HepG2 (cell line): ENCODE data around the gene DDX43. TPM values are rescaled to one million over a fixed set of nuclear protein-coding genes. Genes with fewer than 3 reads are reported as not detected.

Source experiments
- ATAC-seq: fragments of 200-7000 bp; cut with Tn5 transposase; 3 replicates; pipeline ENCODE4 v1.9.1; 2020; ENCODE audit warnings: mild to moderate bottlenecking, moderate library complexity
- BruUV-seq: library from RNA; stranded (reverse); fragments of 400-500 nt; replicated peaks from 2 replicates; lab custom pipeline; 2021; lab: Mats Ljungman, UMichigan
- CTCF ChIA-PET: fragments of 300-600 bp; formaldehyde crosslinking; extraction: SDS; loops from one replicate; lab custom pipeline; 2021; ENCODE audit warnings: low total read pairs, inconsistent platforms, low intra/inter-chr PET ratio; lab: Yijun Ruan, JAX
- POLR2A ChIA-PET: fragments of 350-600 bp; sonication (Branson Sonifier 250); formaldehyde crosslinking; loops from one replicate; lab custom pipeline; 2020; ENCODE audit warnings: antibody characterized with exemption, inconsistent platforms; lab: Yijun Ruan, JAX
- DNase-seq: peaks from one replicate; pipeline ENCODE4 v3.0.0-alpha.2; 2015; ENCODE audit warnings: low spot score
- FAIRE-seq: peaks from 3 replicates; lab custom pipeline; 2011; peaks lifted over from hg19 to GRCh38; lab: Jason Lieb, UNC
- H2AFZ ChIP-seq: one replicate; pipeline ENCODE4 v1.6.1; 2011; ENCODE audit warnings: low read length, inconsistent platforms
- H3K27ac ChIP-seq: fragments of 300-600 bp; 3 replicates; pipeline ENCODE4 v1.8.0; 2011; ENCODE audit warnings: mixed run types, mild to moderate bottlenecking, mixed read lengths, low read length, inconsistent platforms; ENCODE audit not compliant: insufficient read depth; ENCODE audit errors: extremely low read length
- H3K27me3 ChIP-seq, 2 experiments: fragments of 200-600 bp in 1 of 2; 2 replicates in 1 of 2; 3 replicates in 1 of 2; pipeline versions ENCODE4 v1.6.0 to v1.8.0; 2011; ENCODE audit warnings: low read length in 2 of 2, mild to moderate bottlenecking in 2 of 2, moderate library complexity in 2 of 2, inconsistent platforms in 1 of 2; ENCODE audit not compliant: insufficient read depth in 2 of 2, control insufficient read depth in 1 of 2
- H3K36me3 ChIP-seq, 2 experiments: fragments of 200-600 bp in 1 of 2; replicated peaks in 1 of 2; 2 replicates in 1 of 2; 3 replicates in 1 of 2; pipeline versions ENCODE4 v1.5.1 to v1.8.0; 2011; ENCODE audit warnings: low read length in 2 of 2, inconsistent platforms in 1 of 2; ENCODE audit not compliant: insufficient read depth in 2 of 2, control insufficient read depth in 1 of 2
- H3K4me1 ChIP-seq: 2 replicates; pipeline ENCODE4 v1.5.1; 2012; ENCODE audit warnings: low read length, inconsistent platforms; ENCODE audit not compliant: insufficient read depth
- H3K4me2 ChIP-seq: 2 replicates; pipeline ENCODE4 v1.6.0; 2011; ENCODE audit warnings: low read depth, low read length, inconsistent platforms
- H3K4me3 ChIP-seq, 3 experiments: fragments of 200-600 bp in 1 of 3; sonication (generic), shearing (Covaris generic) in 1 of 3; replicated peaks in 1 of 3; 2 replicates each; pipeline ENCODE4 v1.5.1; 2011 to 2016; ENCODE audit warnings: low read length in 3 of 3, inconsistent platforms in 2 of 3, low read depth in 2 of 3, mild to moderate bottlenecking in 2 of 3, control low read depth in 1 of 3, mixed read lengths in 1 of 3; ENCODE audit not compliant: insufficient read depth in 1 of 3
- H3K79me2 ChIP-seq: one replicate; pipeline ENCODE4 v1.6.1; 2011; ENCODE audit warnings: low read length, inconsistent platforms; ENCODE audit not compliant: insufficient read depth
- H3K9ac ChIP-seq: 2 replicates; pipeline ENCODE4 v1.6.0; 2011; ENCODE audit warnings: mild to moderate bottlenecking, low read depth, low read length, inconsistent platforms; ENCODE audit not compliant: insufficient read depth
- H3K9me3 ChIP-seq: 2 replicates; pipeline ENCODE4 v1.5.1; 2012; ENCODE audit warnings: mild to moderate bottlenecking, low read length
- H4K20me1 ChIP-seq: 2 replicates; pipeline ENCODE4 v1.6.0; 2011; ENCODE audit warnings: inconsistent platforms, mild to moderate bottlenecking, low read length, moderate library complexity; ENCODE audit not compliant: insufficient read depth
- ATF6 ChIP-seq: sonication (generic); formaldehyde crosslinking; conservative IDR thresholded peaks from 2 replicates; pipeline ENCODE4 v1.4.0; 2020; ENCODE audit warnings: missing genetic modification reagents
- CENPX ChIP-seq: sonication (generic); formaldehyde crosslinking; IDR thresholded peaks from 2 replicates; pipeline ENCODE4 v1.9.0; 2021; ENCODE audit warnings: mild to moderate bottlenecking, missing genetic modification reagents, moderate library complexity
- DR1 ChIP-seq: sonication (generic); formaldehyde crosslinking; IDR thresholded peaks from 2 replicates; pipeline ENCODE4 v1.8.0; 2021; ENCODE audit warnings: mild to moderate bottlenecking, missing genetic modification reagents, inconsistent platforms
- FOXK2 ChIP-seq: fragments of 450-650 bp; IDR thresholded peaks from 2 replicates; pipeline ENCODE4 v1.6.1; 2016
- GZF1 ChIP-seq: sonication (generic); formaldehyde crosslinking; IDR thresholded peaks from 2 replicates; pipeline ENCODE4 v1.5.1; 2020; ENCODE audit warnings: mild to moderate bottlenecking, missing genetic modification reagents
- ISX ChIP-seq: sonication (generic); formaldehyde crosslinking; conservative IDR thresholded peaks from 2 replicates; pipeline ENCODE4 v1.5.0; 2020; ENCODE audit warnings: missing genetic modification reagents
- MEIS1 ChIP-seq: sonication (generic); formaldehyde crosslinking; IDR thresholded peaks from 2 replicates; pipeline ENCODE4 v1.9.0; 2021; ENCODE audit warnings: mild to moderate bottlenecking, missing genetic modification reagents, moderate library complexity, borderline replicate concordance
- NR2F2 ChIP-seq: IDR thresholded peaks from 2 replicates; pipeline ENCODE4 v1.6.1; 2012; ENCODE audit warnings: low read depth, inconsistent platforms, borderline replicate concordance
- POLR2G ChIP-seq: fragments of 200-400 bp; formaldehyde crosslinking; IDR thresholded peaks from 2 replicates; pipeline ENCODE4 v1.6.1; 2018; ENCODE audit warnings: mild to moderate bottlenecking, low read depth, low read length, moderate library complexity
- REPIN1 ChIP-seq: sonication (generic); formaldehyde crosslinking; IDR thresholded peaks from 2 replicates; pipeline ENCODE4 v1.8.0; 2022; ENCODE audit warnings: missing genetic modification reagents, low read depth, mild to moderate bottlenecking, borderline replicate concordance
- SUZ12 ChIP-seq: fragments of 150-350 bp; IDR thresholded peaks from 2 replicates; pipeline ENCODE4 v1.6.1; 2014; ENCODE audit warnings: low read depth, low read length
- TBP ChIP-seq: sonication (generic); formaldehyde crosslinking; IDR thresholded peaks from 2 replicates; pipeline ENCODE4 v1.5.0; 2020; ENCODE audit warnings: missing genetic modification reagents
- ZFP36L2 ChIP-seq: sonication (generic); formaldehyde crosslinking; IDR thresholded peaks from 2 replicates; pipeline ENCODE4 v1.4.0; 2020; ENCODE audit warnings: missing genetic modification reagents
- in situ Hi-C: cut with HindIII; loops from 2 replicates; pipeline ENCODE4 v1.10.0; 2017; ENCODE audit warnings: low pct_unique_long_range_greater_than_20kb; ENCODE audit not compliant: extremely low pct_ligation_motif_present
- intact Hi-C: fragments of 100-400 bp; cut with micrococcal nuclease; formaldehyde crosslinking; loops from one replicate; pipeline ENCODE4 v1.10.0; 2022; ENCODE audit not compliant: unreplicated experiment
- polyA plus RNA-seq, 8 experiments: library from polyadenylated mRNA; depleted of rRNA in 3 of 8; stranded (reverse) in 7 of 8; unstranded in 1 of 8; fragments of >200 nt; fragmentation: Illumina TruSeq in 4 of 8; extraction: Trizol in 4 of 8; gene quantifications; 2 replicates each; pipeline versions ENCODE4 v1.2.1 to v1.2.3, GENCODE V29; 2011 to 2016; ENCODE audit warnings: low read depth in 4 of 8, missing spikeins in 1 of 8, mixed read lengths in 1 of 8; ENCODE audit not compliant: insufficient read depth in 1 of 8
- total RNA-seq, 5 experiments: library from RNA; depleted of rRNA; stranded (reverse); fragments of >200 nt; fragmentation: Illumina TruSeq; extraction: Trizol; gene quantifications; 2 replicates each; pipeline ENCODE4 v1.2.3, GENCODE V29; 2016; ENCODE audit warnings: low read depth in 1 of 5

Gene DDX43
- total and polyA plus RNA-seq, 2 of the 13 experiments (the other 11 are each of a cell fraction or from before 2014, with no cell fraction given): not detected

- no peak for DNase-seq
- TF ChIP-seq GZF1 (CRISPR knock-in tag) (no peak), REPIN1 (CRISPR knock-in tag) (no peak), SUZ12 (no peak), CENPX (CRISPR knock-in tag) (no peak), ATF6 (CRISPR knock-in tag) (no peak), NR2F2 (no peak), MEIS1 (CRISPR knock-in tag) (no peak), DR1 (CRISPR knock-in tag) (no peak), FOXK2 (no peak), POLR2G (no peak), ISX (CRISPR knock-in tag) (no peak), ZFP36L2 (CRISPR knock-in tag) (no peak), TBP (no peak)
- TF ChIP-seq, all 625 proteins: peak for 0
- Histone ChIP-seq H3K4me2 (no peak overlapping the region), H3K27ac (no peak overlapping the region), H3K9ac (no peak overlapping the region), H3K4me3 (no peak overlapping the region), H3K4me1 (no peaks in the 10 kb centered on the region), H3K9me3 (no peaks in the 10 kb centered on the region), H3K27me3 (no peaks in the 10 kb centered on the region), H3K79me2 (no peaks in the 10 kb centered on the region), H2AFZ (no peak overlapping the region), H4K20me1 (no peaks in the 10 kb centered on the region), H3K36me3 (no peaks in the 10 kb centered on the region)
- intact Hi-C loops (no loop called here), in situ Hi-C loops (no loop called here)
- BruUV-seq: no TSS peak
- CTCF ChIA-PET: no interaction called here
- POLR2A ChIA-PET: no interaction called here
- ATAC-seq: no peak
- no peak for FAIRE-seq
Measured at GRCh38 chr6:73400656-73401055, 6.0 kb downstream of the DDX43 start.
